GM19043 (cell line): ENCODE results near the gene ASCC2.
"Not testable (repeated sequence)": the region's sequence is repeated elsewhere in the genome, so short reads cannot be mapped to it uniquely, and the experiment has no call there.

Source experiments
- ATAC-seq: cut with Tn5 transposase; IDR thresholded peaks from one replicate; pipeline ENCODE4 v1.9.1; 2021; ENCODE audit warnings: low read depth; ENCODE audit not compliant: unreplicated experiment

Gene ASCC2

GRCh38 chr22:29837741-29838598, at the start of gene ASCC2:
Gene ASCC2 (minus strand): TSS chr22:29838274. CDS start chr22:29832325, 5,949 bp downstream.
- ATAC-seq = peak; percentile 95

DNA sequence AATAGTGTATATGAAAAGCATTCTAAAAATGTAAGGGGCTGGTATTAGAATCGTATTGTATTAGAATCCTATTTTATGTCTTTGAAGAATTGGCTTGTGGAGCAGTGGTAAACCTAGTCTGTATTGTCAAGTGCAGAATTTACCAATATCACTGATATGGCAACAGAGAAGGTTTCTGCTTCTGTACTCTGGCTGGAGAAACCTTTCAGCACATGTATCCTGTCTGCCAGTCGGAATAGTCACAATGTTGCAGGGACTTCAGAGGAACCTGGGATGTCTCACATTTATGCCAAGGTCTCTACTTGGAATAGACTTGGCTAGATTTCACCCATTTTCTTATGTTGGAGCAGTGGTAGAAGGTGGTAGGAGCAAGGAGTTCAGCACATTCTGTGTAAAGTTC, 49.3 kb upstream of the ASCC2 start:
- no peak for ATAC-seq

- no peak for ATAC-seq
These were observed 48.5 kb upstream of the ASCC2 start for GRCh38 chr22:29886596-29886995.

- no peak for ATAC-seq
These were observed 47.5 kb upstream of the ASCC2 start for GRCh38 chr22:29885610-29886009.

GRCh38 chr22:29883775-29884097, 45.7 kb upstream of the ASCC2 start:
- no peak for ATAC-seq

DNA sequence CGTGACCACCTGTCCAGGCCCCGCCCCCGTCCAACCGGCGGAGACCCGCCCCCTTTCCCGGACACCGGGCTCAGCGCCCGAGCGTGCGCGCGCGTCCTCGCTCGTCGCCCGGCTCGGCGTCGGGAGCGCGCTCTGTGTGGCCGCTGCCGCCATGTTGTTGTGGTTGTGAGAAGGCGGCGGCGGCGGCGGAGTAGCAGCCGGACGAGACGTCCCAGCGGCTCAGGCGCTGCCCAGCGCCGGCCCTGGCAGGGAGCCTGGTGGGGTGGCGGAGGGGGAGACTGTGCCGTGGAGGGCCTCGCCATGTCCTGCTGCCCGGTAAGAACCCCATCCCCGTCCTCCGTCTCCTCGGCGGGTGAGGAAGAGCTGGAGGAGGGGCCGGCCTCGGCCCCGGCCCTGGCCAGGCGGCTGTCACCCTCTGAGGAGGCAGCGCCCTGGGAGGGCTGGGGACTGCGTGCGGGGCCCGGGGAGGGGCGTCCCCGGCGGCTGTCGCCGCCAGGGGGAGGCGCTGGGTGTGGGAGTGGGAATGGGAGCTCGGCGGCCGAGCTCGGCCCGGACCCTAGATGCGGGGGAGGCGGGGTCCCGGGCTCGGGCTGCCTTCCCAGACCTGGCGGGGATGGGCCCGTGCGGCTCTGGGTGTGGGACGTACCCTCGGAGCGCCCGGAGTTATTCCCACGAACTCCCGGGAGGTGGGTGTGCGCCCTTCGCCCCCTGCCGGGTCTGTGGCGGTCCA, 45.1 kb upstream of the ASCC2 start, which contains the start of gene MTMR3:
MTMR3 (plus strand) TSS at position 130 of the 730 bp plus-strand sequence. CDS start 87,886 bp downstream, outside the sequence.
- no peak for ATAC-seq

GRCh38 chr22:29882716-29883044, 44.6 kb upstream of the ASCC2 start:
- no peak for ATAC-seq

- ATAC-seq = no peak
These were observed 41.7 kb upstream of the ASCC2 start for GRCh38 chr22:29879753-29880152.

- ATAC-seq = no peak
These were observed 39.5 kb upstream of the ASCC2 start for GRCh38 chr22:29877620-29878019.

- no peak for ATAC-seq
These were observed 35.9 kb upstream of the ASCC2 start for GRCh38 chr22:29873943-29874342.

- ATAC-seq = no peak
These were observed 34.9 kb upstream of the ASCC2 start for GRCh38 chr22:29872989-29873388.

GRCh38 chr22:29872144-29872893, 34.2 kb upstream of the ASCC2 start:
- no peak for ATAC-seq

- no peak for ATAC-seq
These were observed 33.6 kb upstream of the ASCC2 start for GRCh38 chr22:29871684-29872083.

DNA sequence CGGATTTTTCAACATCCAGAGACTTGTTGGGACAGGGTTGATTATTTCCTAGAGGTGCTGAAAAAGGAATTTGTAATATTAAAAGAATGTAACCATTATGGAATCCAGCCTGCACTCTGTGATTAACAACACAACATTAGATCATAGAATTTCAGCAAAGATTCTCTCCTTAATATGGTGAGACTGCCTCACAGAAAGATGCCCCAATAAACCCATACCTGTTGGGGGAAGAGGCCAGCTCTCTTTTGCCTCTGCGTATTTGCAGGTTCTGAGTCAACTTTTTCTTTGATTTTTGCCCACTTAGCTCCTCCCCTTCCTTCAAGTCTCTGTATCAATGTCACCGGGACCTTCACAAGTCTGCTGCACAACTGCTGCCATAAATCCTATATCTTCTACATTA, 32.5 kb upstream of the ASCC2 start:
- ATAC-seq = no peak

DNA sequence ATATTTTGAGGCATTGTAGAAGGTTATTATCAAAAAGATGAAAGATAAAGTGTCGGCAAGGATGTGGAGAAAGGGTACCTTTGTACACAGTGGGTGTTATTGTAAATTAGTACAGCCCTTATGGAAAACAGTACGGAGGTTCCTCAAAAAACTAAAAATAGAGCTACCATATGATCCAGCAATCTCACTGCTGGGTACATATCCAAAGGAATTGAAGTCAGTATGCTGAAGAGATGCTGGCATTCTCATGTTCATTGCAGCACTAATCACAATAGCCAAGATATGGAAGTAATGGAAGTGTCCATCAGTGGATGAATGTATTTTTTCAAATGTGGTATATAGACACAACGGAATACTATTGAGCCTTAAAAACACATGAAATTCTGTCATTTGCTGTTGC, 29.8 kb upstream of the ASCC2 start:
- ATAC-seq = no peak

- ATAC-seq = no peak
These were observed 29.2 kb upstream of the ASCC2 start for GRCh38 chr22:29867260-29867659.

DNA sequence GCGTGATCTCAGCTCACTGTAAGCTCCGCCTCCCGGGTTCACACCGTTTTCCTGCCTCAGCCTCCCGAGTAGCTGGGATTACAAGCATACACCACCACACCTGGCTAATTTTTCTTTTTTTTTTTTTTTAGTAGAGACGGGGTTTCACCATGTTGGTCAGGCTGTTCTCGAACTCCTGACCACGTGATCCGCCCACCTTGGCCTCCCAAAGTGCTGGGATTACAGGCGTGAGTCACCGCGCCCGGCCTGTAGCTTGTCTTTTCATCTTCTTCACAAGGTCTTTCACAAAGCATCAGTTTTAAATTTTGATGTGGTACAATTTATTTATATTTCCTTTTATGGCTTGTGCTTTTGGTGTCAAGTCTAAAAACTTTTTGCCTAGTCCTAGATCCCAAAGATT, 27.5 kb upstream of the ASCC2 start:
- not testable (repeated sequence) for ATAC-seq

- ATAC-seq = no peak
These were observed 23.7 kb upstream of the ASCC2 start for GRCh38 chr22:29861672-29862297.

DNA sequence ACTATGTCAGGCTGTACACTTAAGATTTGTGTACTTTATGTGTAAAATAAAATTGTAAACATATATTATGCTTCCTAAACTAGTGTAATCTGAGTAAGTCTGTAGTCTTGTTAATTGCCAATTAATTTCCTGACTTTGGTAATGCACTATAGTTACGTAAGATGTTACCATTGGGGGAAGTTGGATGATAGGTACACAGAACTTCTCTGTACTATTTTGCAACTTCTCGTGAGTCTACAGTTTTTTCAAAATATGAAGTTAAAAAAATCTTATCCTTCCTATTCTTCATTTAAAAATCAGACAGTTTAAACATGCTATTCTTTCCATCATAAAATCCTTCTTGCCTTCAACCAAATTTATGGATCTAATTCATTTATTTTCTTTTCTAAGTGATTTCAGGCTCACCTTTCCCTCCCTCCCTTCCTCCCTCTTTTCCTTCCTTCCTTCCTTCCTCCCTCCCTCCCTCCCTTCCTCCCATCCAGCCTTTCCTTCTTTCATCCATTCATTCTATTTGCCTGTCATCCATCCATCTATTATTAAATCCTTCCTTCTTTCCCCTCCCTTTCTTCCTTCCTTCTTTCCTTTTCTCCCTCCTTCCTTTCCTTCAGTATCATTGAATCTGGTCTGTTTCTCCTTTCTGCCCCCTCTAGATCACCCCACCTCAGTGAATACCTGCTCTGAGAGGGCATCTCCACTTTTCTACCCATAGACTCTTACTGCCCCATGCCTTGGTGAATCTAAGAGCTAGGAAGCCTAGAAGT, 22.1 kb upstream of the ASCC2 start:
- no peak for ATAC-seq

- not testable (repeated sequence) for ATAC-seq
These were observed 21.0 kb upstream of the ASCC2 start for GRCh38 chr22:29859030-29859429.
